Measurements from ENCODE around the gene RABAC1.

- TF ChIP-seq CTCF (optimal IDR thresholded peaks at IDR 0.05 in 1 of 3, IDR thresholded peaks at IDR 0.05 in 1 of 3, conservative IDR thresholded peaks at IDR 0.05 in 1 of 3; ENCODE audit: extremely low read depth in 1 of 3, insufficient read depth in 2 of 3, low read length in 3 of 3) (no peak), EZH2 (IDR thresholded peaks at IDR 0.05; ENCODE audit: low read length) (no peak)
Measured at GRCh38 chr19:41956621-41957020, 2.5 kb downstream of the RABAC1 start.

Data from keratinocyte (primary cell).